HG03469 (cell line): ENCODE measurements around the gene SIGMAR1.

Source experiments
- ATAC-seq: cut with Tn5 transposase; IDR thresholded peaks from one replicate; pipeline ENCODE4 v1.9.1; 2021; ENCODE audit warnings: mild to moderate bottlenecking, moderate library complexity, moderate number of reproducible peaks; ENCODE audit not compliant: unreplicated experiment

Gene SIGMAR1

GRCh38 chr9:34633166-34633565 lies 4.4 kb downstream of the SIGMAR1 start:
- ATAC-seq: no peak

- no peak for ATAC-seq
Measured at GRCh38 chr9:34630402-34631154, 7.0 kb downstream of the SIGMAR1 start.

- no peak for ATAC-seq
Measured at GRCh38 chr9:34629491-34629808, 8.1 kb downstream of the SIGMAR1 start.

- ATAC-seq: no peak
Measured at GRCh38 chr9:34628656-34629490, 8.7 kb downstream of the SIGMAR1 start, which contains the start of gene ARID3C. Gene ARID3C, minus strand, starts transcription at chr9:34629066. Its CDS starts 1,052 bp downstream, at chr9:34628014.

DNA sequence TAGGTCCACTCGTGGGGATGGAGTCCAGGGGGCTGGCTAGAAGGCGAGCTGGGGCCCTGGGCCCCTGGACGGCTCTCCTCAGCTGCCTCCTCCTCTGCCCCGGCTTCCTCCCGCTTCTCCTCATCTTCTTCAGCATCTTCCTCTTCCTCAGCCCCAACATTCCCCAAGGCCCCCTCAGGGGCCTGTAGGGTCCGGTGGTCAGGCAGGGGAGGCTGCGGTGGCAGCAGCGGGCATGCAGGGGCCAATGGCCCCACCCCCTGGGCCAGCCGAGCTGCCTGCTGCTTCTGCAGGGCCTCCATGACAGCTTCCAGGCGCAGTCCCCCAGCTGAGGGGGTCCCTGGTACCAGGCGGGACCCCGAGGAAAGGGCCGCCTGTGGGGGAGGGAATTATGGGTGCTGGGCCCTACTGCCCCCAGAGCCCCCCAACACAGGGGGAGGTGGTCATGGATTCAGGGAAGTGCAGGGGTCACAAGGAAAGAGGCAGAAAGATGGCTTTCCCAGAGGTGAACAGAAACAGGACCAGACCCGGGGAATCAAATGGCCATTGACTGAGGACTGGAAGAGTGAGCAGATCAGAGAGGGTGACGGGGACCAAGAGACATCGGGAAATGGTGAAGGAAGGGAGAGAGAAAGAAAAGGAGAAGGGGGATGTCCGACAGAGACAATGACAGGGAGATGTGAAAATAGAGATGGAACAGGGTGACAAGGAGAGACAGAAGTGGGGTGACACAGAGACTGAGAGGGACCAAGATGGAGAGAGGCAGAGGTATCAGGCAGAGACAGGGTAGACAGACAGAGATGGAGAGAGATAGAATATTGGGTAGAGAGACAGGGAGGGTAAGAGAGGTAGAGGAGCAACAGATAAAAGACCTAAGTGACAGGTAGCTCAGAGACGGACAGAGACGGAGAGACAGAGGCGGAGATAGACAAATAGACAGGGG lies 9.6 kb downstream of the SIGMAR1 start:
- no peak for ATAC-seq

- ATAC-seq: no peak
Measured at GRCh38 chr9:34625186-34625486, 12.5 kb downstream of the SIGMAR1 start.

DNA sequence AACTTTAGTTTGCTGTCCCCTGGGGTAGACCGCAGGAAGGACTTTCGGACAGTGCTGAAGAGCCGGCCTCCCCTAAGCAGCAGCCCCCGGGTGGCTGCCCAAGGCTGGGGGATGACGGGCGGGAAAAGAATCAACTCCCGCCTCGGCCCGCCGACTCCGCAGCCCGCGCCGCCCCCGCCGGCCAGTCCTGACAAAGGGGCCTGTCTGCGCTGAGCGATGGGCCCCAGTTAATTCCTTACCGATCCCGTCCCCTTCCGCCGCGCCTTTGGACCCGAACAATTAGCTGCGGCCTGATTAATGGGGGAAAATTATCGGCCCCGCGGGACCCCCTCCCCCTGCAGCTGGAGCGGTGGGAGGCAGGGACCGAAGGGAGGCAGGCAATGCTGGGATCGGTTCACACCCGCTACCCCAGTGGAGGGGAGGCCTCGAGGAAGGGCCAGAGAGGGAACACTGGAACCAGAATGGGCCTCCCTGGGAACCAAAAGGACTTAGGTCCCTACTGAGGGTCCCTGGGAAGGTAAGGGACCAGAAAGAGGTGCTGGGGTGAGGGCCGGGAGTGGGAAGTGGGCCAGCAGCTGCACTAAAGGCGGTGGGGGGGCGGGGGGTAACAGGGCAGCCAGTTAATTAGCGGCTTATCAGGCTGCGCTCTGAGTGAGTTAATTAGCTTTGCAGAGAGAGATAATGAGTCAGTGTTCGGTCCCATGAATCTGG lies 13.0 kb downstream of the SIGMAR1 start:
- ATAC-seq: no peak

DNA sequence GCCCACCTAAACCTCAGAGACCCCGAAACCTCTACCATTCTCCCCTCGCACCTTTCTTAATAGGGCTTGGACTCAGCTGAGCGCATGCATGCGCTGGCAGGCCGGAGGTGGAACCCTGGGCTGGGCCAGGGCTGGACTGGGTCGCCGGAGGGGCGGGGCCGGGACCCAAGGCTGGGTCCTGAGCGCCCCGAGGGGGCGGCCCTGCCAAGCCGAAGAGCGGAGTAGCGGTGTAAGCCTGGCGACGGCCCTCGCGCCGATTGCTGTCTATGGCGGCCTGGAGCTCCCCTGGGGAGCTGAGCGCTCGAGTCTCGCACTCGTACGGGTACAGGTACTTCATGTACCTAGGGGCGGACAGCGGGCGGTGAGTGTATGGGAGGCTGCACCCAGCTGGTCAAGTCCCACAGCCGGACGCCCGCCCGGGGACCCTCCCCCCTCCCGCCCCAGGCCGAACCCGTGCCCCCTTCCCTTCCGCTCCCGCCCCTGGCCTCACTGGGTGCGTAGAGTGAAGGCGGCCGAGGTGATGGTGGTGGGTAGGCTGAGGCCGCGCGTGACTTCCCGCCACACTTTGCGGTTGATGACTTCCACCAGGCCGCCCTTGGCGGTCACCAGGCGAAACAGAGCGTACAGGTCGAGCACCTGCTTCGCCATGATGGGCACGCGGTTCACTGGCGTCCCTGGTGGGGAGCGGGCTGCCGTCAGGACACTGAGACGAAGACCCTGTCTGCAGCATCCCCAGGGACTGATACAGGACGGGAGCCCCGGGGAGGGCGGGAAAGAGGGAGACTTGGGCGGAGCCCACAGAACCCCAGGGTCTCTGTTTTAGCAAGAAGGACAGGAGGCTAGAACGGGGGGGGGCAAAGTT lies 14.0 kb downstream of the SIGMAR1 start:
- ATAC-seq: no peak

GRCh38 chr9:34620061-34620994 lies 17.3 kb downstream of the SIGMAR1 start, which contains the start of gene DCTN3:
Gene DCTN3, minus strand, starts transcription at chr9:34620495. Its CDS starts 31 bp downstream, at chr9:34620464.
- ATAC-seq: peak; percentile 93

GRCh38 chr9:34615132-34615531 lies 22.5 kb downstream of the SIGMAR1 start:
- no peak for ATAC-seq

DNA sequence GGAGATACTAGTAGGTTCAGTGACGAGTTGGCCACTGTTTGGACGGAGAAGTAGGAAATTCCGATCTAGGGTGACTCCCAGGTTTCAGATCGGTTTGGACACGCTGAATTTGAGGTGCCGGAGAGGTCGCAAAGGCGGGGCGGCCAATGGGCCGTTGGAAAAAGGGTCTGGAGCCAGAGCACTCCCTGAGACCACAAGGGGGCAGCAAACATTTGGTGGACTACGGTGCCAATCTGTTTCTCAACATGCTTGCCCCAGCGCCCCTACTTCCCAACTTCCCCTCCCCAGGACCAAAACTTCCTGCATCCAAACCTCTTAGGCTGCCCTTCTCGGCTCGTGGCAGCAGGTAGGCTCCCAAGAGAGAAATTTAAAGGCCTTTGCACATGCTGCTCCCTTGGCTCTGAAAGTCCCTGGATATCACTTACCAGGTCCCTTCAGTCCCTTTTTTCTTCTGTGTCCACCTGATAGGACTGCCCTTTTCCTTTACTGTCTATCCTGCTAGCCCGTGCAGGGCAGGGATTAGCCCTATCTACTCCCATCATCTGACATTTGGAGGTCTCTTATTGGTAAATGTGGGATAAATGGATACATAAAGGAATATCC lies 24.7 kb downstream of the SIGMAR1 start:
- ATAC-seq: no peak

DNA sequence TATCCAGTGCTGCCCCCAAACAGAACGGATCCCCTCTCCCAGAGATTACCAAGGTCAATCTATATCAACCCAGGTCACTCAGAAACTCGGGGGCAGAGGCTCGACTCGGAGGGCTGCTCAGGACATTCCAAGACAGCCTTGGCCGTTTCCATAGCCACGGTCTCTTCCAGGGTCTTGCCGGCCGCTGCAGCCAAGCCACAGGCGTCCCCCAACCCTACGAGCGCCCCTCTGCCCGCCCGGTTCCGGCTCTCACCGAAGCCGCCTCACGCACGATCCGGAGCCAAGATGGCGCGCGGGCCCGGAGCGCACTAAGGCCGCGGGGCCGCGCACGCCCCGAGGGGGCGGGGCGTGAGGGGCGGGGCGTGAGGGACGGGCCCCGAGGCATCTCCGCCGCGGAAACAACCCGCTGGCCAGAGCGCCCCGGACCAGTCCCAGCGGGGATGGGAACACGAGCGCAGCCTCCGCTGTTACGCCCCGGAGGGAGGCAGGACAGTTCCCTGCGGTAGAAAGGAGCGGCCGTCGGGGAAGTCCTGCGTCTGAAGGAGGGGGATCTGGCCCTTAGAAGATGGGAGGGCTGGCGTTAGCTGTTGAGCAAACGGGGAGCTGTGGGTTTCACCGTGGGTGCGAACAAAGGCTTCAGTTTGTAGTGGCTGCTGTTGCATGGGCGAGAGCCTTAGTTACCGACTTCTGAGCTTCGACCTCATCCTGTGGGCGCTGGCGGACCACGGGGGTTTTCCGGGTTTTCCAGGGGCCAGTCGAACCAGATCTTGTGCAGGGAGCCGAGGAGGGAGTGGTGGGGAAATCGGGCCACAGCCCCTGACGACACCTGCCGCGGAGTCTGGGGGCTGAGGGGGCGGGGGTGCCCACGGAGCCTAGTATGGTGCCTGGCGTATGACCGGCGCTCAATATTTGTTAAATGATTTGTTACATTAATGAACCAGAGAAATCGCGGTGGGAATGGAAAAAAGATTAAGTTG lies 25.5 kb downstream of the SIGMAR1 start, which contains the start of gene RPP25L:
TSS of gene RPP25L (minus strand) at position 287 of the 977 bp plus-strand sequence. CDS start 801 bp downstream, outside the sequence.
- ATAC-seq: no peak

DNA sequence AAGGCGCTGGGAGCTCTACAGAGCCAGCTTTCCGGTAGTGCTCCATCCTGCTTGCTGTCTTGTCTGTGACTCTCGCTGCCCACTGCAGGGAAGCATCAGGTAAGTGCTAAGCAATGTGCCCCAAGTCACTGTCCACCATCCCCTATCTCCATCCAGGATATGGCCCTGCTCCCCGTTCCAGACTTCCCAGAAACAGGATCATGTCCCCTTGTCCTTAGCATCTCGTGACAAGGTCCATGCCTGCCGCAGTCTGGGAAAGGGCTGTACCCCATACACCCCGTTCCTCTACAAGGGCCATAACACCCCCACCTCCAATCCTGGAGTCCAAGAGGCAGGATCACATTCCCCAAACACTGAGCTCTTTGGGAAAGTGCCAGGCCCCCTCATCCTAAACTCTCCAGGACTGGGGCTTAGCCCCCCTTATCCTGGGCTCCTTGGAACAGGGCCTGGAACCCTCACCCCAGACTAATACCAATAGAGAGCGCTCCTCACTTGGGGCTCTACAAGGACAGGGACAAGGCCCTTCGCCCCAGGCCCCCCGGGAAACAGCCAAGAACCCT lies 26.3 kb downstream of the SIGMAR1 start:
- ATAC-seq: no peak

DNA sequence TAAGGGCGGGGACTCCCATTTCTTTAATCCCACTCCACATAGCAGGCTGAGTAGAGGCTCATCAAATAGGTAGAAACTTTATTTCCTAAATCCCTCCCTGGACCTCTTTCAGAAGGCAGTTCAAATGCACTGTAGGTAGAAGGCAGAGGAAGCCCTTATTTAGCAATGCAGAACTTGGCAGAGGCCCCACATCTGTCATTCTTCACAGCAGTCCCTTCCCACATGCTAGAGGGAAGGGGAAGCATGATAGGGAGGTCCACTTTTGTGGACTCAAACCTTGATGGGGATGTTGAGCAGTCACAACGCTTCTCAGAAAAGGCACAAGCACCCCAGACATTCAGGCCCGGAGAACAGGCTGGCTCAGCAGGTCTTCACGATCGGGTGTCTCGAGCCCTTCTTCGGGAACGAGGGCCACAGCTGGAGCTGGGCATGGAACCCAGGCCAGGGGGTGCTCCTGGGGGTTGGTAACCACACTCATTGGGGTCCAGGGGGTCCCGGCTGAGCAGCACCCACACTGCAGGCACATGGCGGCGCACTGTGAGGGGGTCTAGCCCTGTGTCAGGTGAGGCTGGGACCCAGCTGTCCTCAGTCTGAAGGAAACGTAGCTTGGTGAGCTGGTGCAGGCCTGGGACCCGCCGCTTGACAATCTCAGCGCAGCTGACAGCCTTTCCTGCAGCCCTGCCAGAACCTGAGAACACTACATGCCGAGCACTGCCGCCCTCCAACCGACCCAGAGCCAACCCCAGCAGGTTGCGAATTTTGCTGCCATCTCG lies 27.0 kb downstream of the SIGMAR1 start:
- no peak for ATAC-seq

DNA sequence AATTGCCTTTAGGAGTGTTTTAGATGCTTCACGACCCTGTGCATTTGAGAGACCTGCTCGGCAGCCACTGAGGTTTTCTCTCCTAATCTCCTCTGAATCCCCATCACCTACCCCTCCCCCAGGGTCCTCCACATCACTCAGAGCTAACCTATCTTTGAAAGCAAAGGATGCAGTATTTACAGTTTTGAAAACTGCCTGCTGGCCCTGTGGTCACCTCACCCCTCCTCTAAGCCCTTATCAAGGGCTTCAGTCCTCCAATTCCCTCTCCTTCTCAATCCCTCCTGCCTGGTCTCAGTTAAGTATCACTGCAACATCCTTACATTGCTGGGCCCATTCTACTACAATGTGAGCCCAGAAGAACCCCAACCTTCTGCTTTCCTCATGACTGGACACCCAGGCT lies 30.3 kb downstream of the SIGMAR1 start:
- ATAC-seq: no peak

GRCh38 chr9:34606905-34607304 lies 30.7 kb downstream of the SIGMAR1 start:
- ATAC-seq: no peak
